HEK293T (cell line): ENCODE data around the gene TEX29.

Source experiments
- BHLHE40 ChIP-seq: fragments of 450-650 bp; IDR thresholded peaks from 2 replicates; pipeline ENCODE4 v1.6.1; 2016; ENCODE audit warnings: mild to moderate bottlenecking, moderate library complexity, borderline replicate concordance
- ELF4 ChIP-seq: fragments of 450-650 bp; IDR thresholded peaks from 2 replicates; pipeline ENCODE4 v1.6.1; 2017; ENCODE audit warnings: antibody characterized with exemption
- FOXA1 ChIP-seq: fragments of 450-650 bp; IDR thresholded peaks from 2 replicates; pipeline ENCODE4 v1.6.1; 2016; ENCODE audit warnings: mild to moderate bottlenecking
- FOXM1 ChIP-seq: fragments of 450-650 bp; IDR thresholded peaks from 2 replicates; pipeline ENCODE4 v1.6.1; 2017; ENCODE audit warnings: mild to moderate bottlenecking, borderline replicate concordance
- HDGF ChIP-seq: fragments of 450-650 bp; IDR thresholded peaks from 2 replicates; pipeline ENCODE4 v1.6.1; 2017; ENCODE audit warnings: antibody characterized with exemption, borderline replicate concordance
- L3MBTL2 ChIP-seq: fragments of 450-650 bp; conservative IDR thresholded peaks from 2 replicates; pipeline ENCODE4 v1.6.1; 2016; ENCODE audit warnings: mild to moderate bottlenecking
- SP1 ChIP-seq: fragments of 450-650 bp; IDR thresholded peaks from 2 replicates; pipeline ENCODE4 v1.6.1; 2017
- SUZ12 ChIP-seq: fragments of 450-650 bp; IDR thresholded peaks from 2 replicates; pipeline ENCODE4 v1.6.1; 2016; ENCODE audit warnings: mild to moderate bottlenecking

DNA sequence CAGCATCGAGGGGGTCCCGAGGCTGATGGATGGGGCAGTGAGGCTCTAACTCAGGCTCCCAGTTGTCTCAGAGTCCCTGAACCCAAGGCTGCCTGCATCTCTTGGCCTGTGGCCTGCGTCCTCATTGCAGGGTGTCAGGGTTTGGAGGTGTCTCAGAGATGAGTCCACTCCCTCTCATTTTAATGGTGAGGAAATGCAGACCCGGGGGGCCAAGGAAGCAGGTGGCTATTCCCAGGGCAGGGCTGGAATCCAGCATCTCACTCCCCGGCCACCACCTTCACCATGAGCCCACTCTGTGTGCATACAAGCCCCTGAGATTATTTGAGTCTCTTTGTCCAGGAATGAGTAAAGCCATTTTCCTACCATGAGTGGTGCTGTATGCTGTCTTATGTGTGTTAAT lies 21.4 kb downstream of the TEX29 start:
- TF ChIP-seq L3MBTL2: no peak
- TF ChIP-seq ELF4: no peak
- no peak for TF ChIP-seq HDGF
- no peak for TF ChIP-seq SP1
- TF ChIP-seq FOXA1: no peak
- no peak for TF ChIP-seq FOXM1
- TF ChIP-seq SUZ12: no peak
- no peak for TF ChIP-seq BHLHE40
